Measurements from ENCODE around the gene ADPRH. TPM values are rescaled to one million over a fixed set of nuclear protein-coding genes. Genes with fewer than 3 reads are reported as not detected.
"Not testable (repeated sequence)": the region's sequence is repeated elsewhere in the genome, so short reads cannot be mapped to it uniquely, and the experiment has no call there.

The ADPRH gene
- total RNA-seq, 5 donors from 2014 or later (not counting 1 experiment from before 2014, with no cell fraction given): 0.43 to 3.6 (median 1.5) TPM

DNA sequence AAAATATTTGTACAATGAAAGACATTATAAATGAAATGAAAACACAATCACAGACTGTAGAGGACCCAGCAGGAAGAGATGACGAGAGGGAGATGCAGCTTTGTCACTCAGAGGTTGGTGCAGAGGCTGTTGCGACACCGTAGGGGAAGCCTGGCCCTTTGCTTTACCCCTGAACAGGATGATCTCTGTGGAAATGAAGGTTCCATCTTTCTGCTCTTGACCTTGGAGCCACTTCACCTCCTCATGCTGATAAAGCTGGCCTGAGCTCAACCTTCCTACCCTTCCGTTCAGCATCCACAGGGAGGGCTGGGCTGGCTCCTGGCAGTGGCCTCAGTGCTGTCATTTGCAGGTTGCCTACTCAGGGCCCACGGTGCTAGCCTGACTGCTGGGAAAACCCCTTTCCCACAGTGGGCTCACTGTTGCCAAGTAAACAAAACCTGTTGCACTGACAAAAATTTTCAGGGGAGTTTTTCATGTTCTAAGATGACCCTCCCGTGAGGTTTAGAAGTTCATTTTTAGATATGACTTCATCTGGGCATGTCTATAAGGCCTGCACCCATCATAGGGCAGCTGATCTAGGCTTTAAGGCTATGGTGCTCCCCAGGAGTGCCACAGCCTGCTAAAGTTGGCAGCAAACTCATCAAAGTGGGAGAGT lies 16.9 kb upstream of the ADPRH start:
- Mint-ChIP-seq H3K4me1 (peaks cover 12 to 24% (median 17%) of the 10 kb centered on the region in 3 donors), H3K4me3 (no peak overlapping the region), H3K36me3 (no peaks in the 10 kb centered on the region), H3K27me3 (peaks cover 0 to 1% of the 10 kb centered on the region in 2 donors), H3K27ac (peak overlapping the region; percentile 71 to 73), H3K9me3 (no peaks in the 10 kb centered on the region)
- ATAC-seq (replicated peaks in 1 of 4): peak; percentile 33 to 83 (median 49)
- CTCF ChIA-PET: no interaction called here
- Histone ChIP-seq H3K36me3 (ENCODE audit: control insufficient read depth in 2 of 2, extremely low read depth in 1 of 2, insufficient read depth in 1 of 2, low read length in 1 of 2) (no peaks in the 10 kb centered on the region), H3K4me3 (ENCODE audit: control insufficient read depth in 1 of 2, extremely low read depth in 1 of 2, low read length in 1 of 2) (no peak overlapping the region), H3K27me3 (replicated peaks in 1 of 2; ENCODE audit: control insufficient read depth in 2 of 2, extremely low read depth in 1 of 2, insufficient read depth in 2 of 2, low read length in 1 of 2) (no peaks in the 10 kb centered on the region), H3K9me3 (no peaks in the 10 kb centered on the region), H3K27ac (ENCODE audit: low read length) (peak overlapping the region; percentile 78), H3K4me1 (ENCODE audit: control insufficient read depth in 1 of 2, extremely low read depth in 1 of 2, insufficient read depth in 2 of 2, low read length in 2 of 2) (peaks cover 0 to 11% of the 10 kb centered on the region in 2 experiments)
- 63% methylated on average over 2 of the region's 6 CpGs for WGBS (ENCODE audit: insufficient coverage)
- POLR2A ChIA-PET: interaction anchor here (0.5 to 1.3 kb wide), 5 partner anchors 17 to 297 kb away, joined by 3 to 6 read pairs (median 3); partner anchors contain the start of genes ADPRH (in 1 of the 2) and TMEM39A (in 1 of the 2)
- DNase-seq: peak in 26 of 35 experiments; percentile 8 to 67 (median 28)

DNA sequence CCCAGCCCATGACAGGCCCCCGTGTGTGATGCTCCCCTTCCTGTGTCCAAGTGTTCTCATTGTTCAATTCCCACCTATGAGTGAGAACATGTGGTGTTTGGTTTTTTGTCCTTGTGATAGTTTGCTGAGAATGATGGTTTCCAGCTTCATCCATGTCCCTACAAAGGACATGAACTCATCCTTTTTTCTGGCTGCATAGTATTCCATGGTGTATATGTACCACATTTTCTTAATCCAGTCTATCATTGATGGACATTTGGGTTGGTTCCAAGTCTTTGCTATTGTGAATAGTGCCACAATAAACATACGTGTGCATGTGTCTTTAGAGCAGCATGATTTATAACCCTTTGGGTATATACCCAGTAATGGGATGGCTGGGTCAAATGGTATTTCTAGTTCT lies 16.0 kb upstream of the ADPRH start:
- no CpG with 5 or more reads among the region's 2 CpGs for WGBS (ENCODE audit: insufficient coverage)
- ATAC-seq (replicated peaks in 1 of 4); H3K36me3 ChIP-seq (ENCODE audit: control insufficient read depth in 2 of 2, extremely low read depth in 1 of 2, insufficient read depth in 1 of 2, low read length in 1 of 2); H3K9me3 ChIP-seq; H3K27ac Mint-ChIP-seq; H3K9me3 Mint-ChIP-seq; DNase-seq; CTCF ChIA-PET; H3K4me3 ChIP-seq (ENCODE audit: control insufficient read depth in 1 of 2, extremely low read depth in 1 of 2, low read length in 1 of 2); H3K4me3 Mint-ChIP-seq; H3K36me3 Mint-ChIP-seq; H3K27ac ChIP-seq (ENCODE audit: low read length); H3K27me3 ChIP-seq (replicated peaks in 1 of 2; ENCODE audit: control insufficient read depth in 2 of 2, extremely low read depth in 1 of 2, insufficient read depth in 2 of 2, low read length in 1 of 2); H3K27me3 Mint-ChIP-seq: not testable (repeated sequence)
- H3K4me1 Mint-ChIP-seq: peaks cover 6 to 16% (median 14%) of the 10 kb centered on the region in 3 donors
- H3K4me1 ChIP-seq (ENCODE audit: control insufficient read depth in 1 of 2, extremely low read depth in 1 of 2, insufficient read depth in 2 of 2, low read length in 2 of 2): peaks cover 0 to 11% of the 10 kb centered on the region in 2 experiments
- POLR2A ChIA-PET: interaction anchor here in 1 of 2 donors (0.5 kb wide), 1 partner anchor 298 kb away, joined by 6 read pairs; no protein-coding TSS in a partner anchor

DNA sequence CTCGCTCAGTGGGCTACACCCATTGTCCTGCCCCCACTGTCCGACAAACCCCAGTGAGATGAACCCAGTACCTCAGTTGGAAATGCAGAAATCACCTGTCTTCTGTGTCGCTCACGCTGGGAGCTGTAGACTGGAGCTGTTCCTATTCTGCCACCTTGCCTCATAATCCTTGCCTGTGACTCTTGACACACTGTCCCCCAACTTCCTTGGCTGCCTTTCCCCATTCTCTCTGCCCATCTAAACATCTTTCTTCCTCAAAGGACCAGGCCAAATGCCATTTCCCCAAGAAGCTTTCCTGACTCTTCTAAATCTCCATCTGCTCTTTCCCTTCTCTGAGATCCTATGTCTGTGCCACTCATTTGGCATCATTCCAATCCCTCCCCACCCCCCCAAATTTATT lies 10.1 kb upstream of the ADPRH start:
- no peaks in the 10 kb centered on the region for H3K4me1 ChIP-seq (ENCODE audit: control insufficient read depth in 1 of 2, extremely low read depth in 1 of 2, insufficient read depth in 2 of 2, low read length in 2 of 2)
- Mint-ChIP-seq H3K4me1 (no peaks in the 10 kb centered on the region), H3K9me3 (no peaks in the 10 kb centered on the region), H3K27ac (no peak overlapping the region), H3K36me3 (no peaks in the 10 kb centered on the region), H3K27me3 (peaks cover 14 to 16% of the 10 kb centered on the region in 2 donors), H3K4me3 (no peak overlapping the region)
- ATAC-seq (replicated peaks in 1 of 4): no peak
- no peaks in the 10 kb centered on the region for H3K9me3 ChIP-seq
- ChIA-PET POLR2A (no interaction called here), CTCF (no interaction called here)
- H3K27me3 ChIP-seq (replicated peaks in 1 of 2; ENCODE audit: control insufficient read depth in 2 of 2, extremely low read depth in 1 of 2, insufficient read depth in 2 of 2, low read length in 1 of 2): peaks cover 0 to 4% of the 10 kb centered on the region in 2 experiments
- WGBS (ENCODE audit: insufficient coverage): 95% methylated on average over 4 of the region's 4 CpGs
- no peaks in the 10 kb centered on the region for H3K36me3 ChIP-seq (ENCODE audit: control insufficient read depth in 2 of 2, extremely low read depth in 1 of 2, insufficient read depth in 1 of 2, low read length in 1 of 2)
- H3K4me3 ChIP-seq (ENCODE audit: control insufficient read depth in 1 of 2, extremely low read depth in 1 of 2, low read length in 1 of 2): no peak overlapping the region
- no peak for DNase-seq
- no peak overlapping the region for H3K27ac ChIP-seq (ENCODE audit: low read length)

DNA sequence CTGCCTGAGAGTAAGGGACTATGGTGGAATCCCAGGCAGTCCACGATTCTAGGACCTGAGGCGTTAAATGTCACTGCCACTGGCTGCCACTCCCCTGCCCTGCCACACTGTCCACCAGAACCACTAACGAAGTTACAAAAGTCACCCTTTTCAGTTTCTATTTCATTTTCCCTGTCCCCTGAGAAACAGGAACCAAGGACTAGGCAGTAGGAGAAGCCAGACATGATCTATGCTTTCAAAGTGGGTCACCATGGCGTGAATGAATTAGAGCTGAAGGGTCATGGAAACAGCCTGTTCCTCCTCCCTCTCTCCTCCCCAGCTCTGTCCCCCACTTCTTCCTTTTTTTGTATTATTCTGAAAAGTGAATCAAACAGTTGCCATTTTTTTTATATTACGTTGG lies 9.1 kb upstream of the ADPRH start:
- peaks cover 0 to 4% of the 10 kb centered on the region in 2 experiments for H3K27me3 ChIP-seq (replicated peaks in 1 of 2; ENCODE audit: control insufficient read depth in 2 of 2, extremely low read depth in 1 of 2, insufficient read depth in 2 of 2, low read length in 1 of 2)
- no peak overlapping the region for H3K4me3 ChIP-seq (ENCODE audit: control insufficient read depth in 1 of 2, extremely low read depth in 1 of 2, low read length in 1 of 2)
- no peak overlapping the region for H3K4me3 Mint-ChIP-seq
- no peak overlapping the region for H3K27ac ChIP-seq (ENCODE audit: low read length)
- H3K4me1 Mint-ChIP-seq: no peaks in the 10 kb centered on the region
- no peaks in the 10 kb centered on the region for H3K4me1 ChIP-seq (ENCODE audit: control insufficient read depth in 1 of 2, extremely low read depth in 1 of 2, insufficient read depth in 2 of 2, low read length in 2 of 2)
- H3K9me3 Mint-ChIP-seq: no peaks in the 10 kb centered on the region
- CTCF ChIA-PET: no interaction called here
- no peaks in the 10 kb centered on the region for H3K36me3 ChIP-seq (ENCODE audit: control insufficient read depth in 2 of 2, extremely low read depth in 1 of 2, insufficient read depth in 1 of 2, low read length in 1 of 2)
- H3K9me3 ChIP-seq: no peaks in the 10 kb centered on the region
- DNase-seq (peak in 1 of 35 experiments; percentile 5), ATAC-seq (replicated peaks in 1 of 4) (no peak)
- H3K27me3 Mint-ChIP-seq: peaks cover 14 to 16% of the 10 kb centered on the region in 2 donors
- H3K36me3 Mint-ChIP-seq: no peaks in the 10 kb centered on the region
- POLR2A ChIA-PET: interaction anchor here in 1 of 2 donors (0.7 kb wide), 1 partner anchor 9 kb away, joined by 3 read pairs; no protein-coding TSS in a partner anchor
- no peak overlapping the region for H3K27ac Mint-ChIP-seq
- 49% methylated on average over 3 of the region's 5 CpGs for WGBS (ENCODE audit: insufficient coverage)

DNA sequence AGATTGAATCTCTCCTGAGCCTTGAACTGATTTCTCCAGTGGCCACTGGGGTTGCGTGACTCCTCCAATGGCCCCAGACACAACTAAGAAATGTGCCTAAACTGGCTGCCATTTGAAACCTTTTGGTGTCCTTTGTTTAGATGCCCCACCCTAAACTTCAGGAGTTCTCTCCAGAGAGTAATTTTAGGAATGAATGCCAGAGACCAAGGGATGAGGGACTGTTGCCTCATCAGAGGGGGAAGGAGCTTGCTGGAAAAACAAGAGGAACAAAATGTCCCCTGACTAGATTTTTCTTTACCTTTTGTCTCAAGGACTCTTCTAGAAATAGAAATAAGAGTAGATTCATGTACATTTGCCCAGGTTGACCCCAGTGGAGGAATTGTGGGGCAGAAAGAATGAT lies 8.1 kb upstream of the ADPRH start:
- no peaks in the 10 kb centered on the region for H3K4me1 ChIP-seq (ENCODE audit: control insufficient read depth in 1 of 2, extremely low read depth in 1 of 2, insufficient read depth in 2 of 2, low read length in 2 of 2)
- ChIA-PET CTCF (no interaction called here), POLR2A (no interaction called here)
- Mint-ChIP-seq H3K36me3 (no peaks in the 10 kb centered on the region), H3K9me3 (no peaks in the 10 kb centered on the region), H3K4me3 (no peak overlapping the region), H3K27me3 (peaks cover 14 to 16% of the 10 kb centered on the region in 2 donors), H3K27ac (no peak overlapping the region), H3K4me1 (no peaks in the 10 kb centered on the region)
- no peak overlapping the region for H3K4me3 ChIP-seq (ENCODE audit: control insufficient read depth in 1 of 2, extremely low read depth in 1 of 2, low read length in 1 of 2)
- no CpG with 5 or more reads among the region's 1 CpG for WGBS (ENCODE audit: insufficient coverage)
- peaks cover 0 to 4% of the 10 kb centered on the region in 2 experiments for H3K27me3 ChIP-seq (replicated peaks in 1 of 2; ENCODE audit: control insufficient read depth in 2 of 2, extremely low read depth in 1 of 2, insufficient read depth in 2 of 2, low read length in 1 of 2)
- no peaks in the 10 kb centered on the region for H3K9me3 ChIP-seq
- H3K27ac ChIP-seq (ENCODE audit: low read length): no peak overlapping the region
- DNase-seq (no peak), ATAC-seq (replicated peaks in 1 of 4) (no peak)
- no peaks in the 10 kb centered on the region for H3K36me3 ChIP-seq (ENCODE audit: control insufficient read depth in 2 of 2, extremely low read depth in 1 of 2, insufficient read depth in 1 of 2, low read length in 1 of 2)

DNA sequence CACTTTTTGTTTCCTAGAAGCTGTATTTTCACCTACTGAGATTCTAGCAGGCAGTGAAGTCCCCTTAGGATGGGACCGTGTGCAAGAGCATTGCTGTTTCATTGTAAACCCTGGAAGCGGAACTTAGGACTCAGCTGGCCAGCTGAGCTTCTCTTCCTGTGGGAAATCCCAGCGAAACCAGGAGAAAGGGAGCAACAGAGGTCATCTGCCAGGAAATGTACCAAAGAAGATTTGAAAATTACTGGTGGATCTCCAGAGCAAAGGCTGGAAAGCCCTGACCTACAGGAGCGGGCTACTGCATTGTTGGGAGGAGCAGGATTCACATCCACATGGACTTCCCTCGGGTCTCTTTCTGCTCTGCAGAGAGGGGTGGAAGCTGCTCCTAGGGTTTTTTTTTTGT lies 7.6 kb upstream of the ADPRH start:
- CTCF ChIA-PET: no interaction called here
- ATAC-seq (replicated peaks in 1 of 4) (no peak), DNase-seq (no peak)
- POLR2A ChIA-PET: no interaction called here
- H3K9me3 ChIP-seq: no peaks in the 10 kb centered on the region
- 90% methylated on average over 5 of the region's 5 CpGs for WGBS (ENCODE audit: insufficient coverage)
- H3K4me3 Mint-ChIP-seq: no peak overlapping the region
- H3K27me3 Mint-ChIP-seq: peaks cover 14 to 16% of the 10 kb centered on the region in 2 donors
- no peaks in the 10 kb centered on the region for H3K9me3 Mint-ChIP-seq
- no peaks in the 10 kb centered on the region for H3K36me3 ChIP-seq (ENCODE audit: control insufficient read depth in 2 of 2, extremely low read depth in 1 of 2, insufficient read depth in 1 of 2, low read length in 1 of 2)
- no peak overlapping the region for H3K4me3 ChIP-seq (ENCODE audit: control insufficient read depth in 1 of 2, extremely low read depth in 1 of 2, low read length in 1 of 2)
- no peaks in the 10 kb centered on the region for H3K4me1 Mint-ChIP-seq
- H3K36me3 Mint-ChIP-seq: no peaks in the 10 kb centered on the region
- H3K27ac Mint-ChIP-seq: no peak overlapping the region
- peaks cover 0 to 4% of the 10 kb centered on the region in 2 experiments for H3K27me3 ChIP-seq (replicated peaks in 1 of 2; ENCODE audit: control insufficient read depth in 2 of 2, extremely low read depth in 1 of 2, insufficient read depth in 2 of 2, low read length in 1 of 2)
- H3K27ac ChIP-seq (ENCODE audit: low read length): no peak overlapping the region
- no peaks in the 10 kb centered on the region for H3K4me1 ChIP-seq (ENCODE audit: control insufficient read depth in 1 of 2, extremely low read depth in 1 of 2, insufficient read depth in 2 of 2, low read length in 2 of 2)
